HUES64 (cell line): Measurements from ENCODE around the gene GPR162.
A peak's percentile ranks its signal among the peaks of the same experiment; 100 is the strongest.
"Not testable (repeated sequence)": the region's sequence is repeated elsewhere in the genome, so short reads cannot be mapped to it uniquely, and the experiment has no call there.

Experiments
- H3K27ac ChIP-seq: 2 replicates; pipeline ENCODE4 v1.7.0; 2013; ENCODE audit warnings: low read depth, low read length, inconsistent platforms
- H3K27me3 ChIP-seq: 2 replicates; pipeline ENCODE4 v1.6.1; 2013; ENCODE audit warnings: mild to moderate bottlenecking, low read length; ENCODE audit not compliant: insufficient read depth
- H3K36me3 ChIP-seq: 2 replicates; pipeline ENCODE4 v1.6.1; 2013; ENCODE audit warnings: mild to moderate bottlenecking, low read length; ENCODE audit not compliant: insufficient read depth
- H3K4me1 ChIP-seq: 2 replicates; pipeline ENCODE4 v1.6.1; 2013; ENCODE audit warnings: mild to moderate bottlenecking, low read length, moderate library complexity; ENCODE audit not compliant: insufficient read depth
- H3K4me3 ChIP-seq: 2 replicates; pipeline ENCODE4 v1.5.1; 2013; ENCODE audit warnings: mild to moderate bottlenecking, low read length, moderate library complexity
- H3K9ac ChIP-seq: 2 replicates; pipeline ENCODE4 v1.6.1; 2013; ENCODE audit warnings: mild to moderate bottlenecking, low read depth, low read length
- H3K9me3 ChIP-seq: 2 replicates; pipeline ENCODE4 v1.6.1; 2013; ENCODE audit warnings: low read depth, low read length; ENCODE audit not compliant: insufficient read depth
- WGBS: fragments of 150-250, 120-280 bp; methylation state at CpG from one replicate; pipeline ENCODE4 v1.1.7; 2013; ENCODE audit warnings: missing lambda C conversion rate; 5-methylcytosine and 5-hydroxymethylcytosine counted together

Gene GPR162

GRCh38 chr12:6861391-6861790, 39.8 kb downstream of the GPR162 start:
- Histone ChIP-seq H3K27me3 (no peaks in the 10 kb centered on the region), H3K4me1 (0 out of 2 replicates have a peak, but pooled peaks cover 6% of the 10 kb centered on the region), H3K27ac (no peak overlapping the region), H3K9me3 (no peaks in the 10 kb centered on the region), H3K36me3 (peaks cover 88% of the 10 kb centered on the region), H3K4me3 (no peak overlapping the region), H3K9ac (no peak overlapping the region)
- 95% methylated on average over 9 of the region's 9 CpGs for WGBS

DNA sequence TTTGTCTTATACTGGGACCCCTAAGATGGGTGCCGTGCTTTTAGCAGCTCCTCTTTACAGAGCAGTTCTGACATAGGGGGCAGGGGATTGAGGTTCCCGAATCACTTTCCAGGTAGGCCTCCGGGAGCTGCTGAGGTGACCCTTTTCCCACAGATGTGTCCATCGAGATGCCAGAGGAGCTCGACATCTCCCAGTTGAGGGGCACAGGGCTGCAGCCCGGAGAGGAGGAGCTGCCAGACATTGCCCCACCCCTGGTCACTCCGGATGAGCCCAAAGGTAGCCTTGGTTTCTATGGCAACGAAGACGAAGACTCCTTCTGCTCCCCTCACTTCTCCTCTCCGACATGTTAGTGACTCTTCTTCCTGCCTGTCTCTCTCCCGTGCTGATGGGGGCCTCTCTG, 41.4 kb downstream of the GPR162 start:
- Histone ChIP-seq H3K27me3 (no peaks in the 10 kb centered on the region), H3K9me3 (no peaks in the 10 kb centered on the region), H3K36me3 (peaks cover 72% of the 10 kb centered on the region), H3K4me1 (0 out of 2 replicates have a peak, but pooled peaks cover 10% of the 10 kb centered on the region), H3K4me3 (no peak overlapping the region), H3K27ac (no peak overlapping the region), H3K9ac (no peak overlapping the region)
- 93% methylated on average over 11 of the region's 11 CpGs for WGBS

- Histone ChIP-seq H3K27ac (no peak overlapping the region), H3K9ac (no peak overlapping the region)
- WGBS, result 96% methylated on average over 16 of the region's 16 CpGs
Measured at GRCh38 chr12:6863586-6864321, 42.1 kb downstream of the GPR162 start.

DNA sequence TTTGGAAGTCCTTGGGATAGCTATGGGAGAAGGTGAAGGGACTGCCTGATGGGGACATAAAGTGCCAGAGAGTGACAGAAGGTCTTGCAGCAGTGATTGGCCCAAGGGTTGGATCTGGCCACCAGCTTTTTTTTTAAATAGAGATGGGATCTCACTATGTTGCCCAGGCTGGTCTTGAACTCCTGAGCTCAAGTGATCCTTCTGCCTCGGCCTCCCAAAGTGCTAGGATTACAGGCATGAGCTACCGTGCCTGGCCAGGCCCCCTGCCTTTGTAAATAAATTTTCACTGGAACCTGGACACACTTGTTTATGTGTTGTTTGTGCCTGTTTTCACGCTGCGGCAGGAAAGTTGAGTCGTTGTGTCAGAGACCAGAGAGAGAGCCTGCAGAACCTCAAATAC, 43.7 kb downstream of the GPR162 start:
- H3K9ac ChIP-seq, H3K9me3 ChIP-seq, H3K4me3 ChIP-seq, H3K27me3 ChIP-seq, H3K27ac ChIP-seq: not testable (repeated sequence)
- Histone ChIP-seq H3K36me3 (peaks cover 72% of the 10 kb centered on the region), H3K4me1 (peaks cover 21% of the 10 kb centered on the region; the same call in 1 of the 2 replicates)
- WGBS, result 97% methylated on average over 5 of the region's 5 CpGs

More at GRCh38 chr12:6863586-6864321, 42.1 kb downstream of the GPR162 start:
- Histone ChIP-seq H3K4me1 (0 out of 2 replicates have a peak, but pooled peaks cover 12% of the 10 kb centered on the region), H3K4me3 (no peak overlapping the region), H3K9me3 (no peaks in the 10 kb centered on the region), H3K27me3 (no peaks in the 10 kb centered on the region), H3K36me3 (peaks cover 70% of the 10 kb centered on the region)

- Histone ChIP-seq H3K9ac (peak overlapping the region; percentile 60; the same call in 1 of the 2 replicates), H3K4me1 (peaks cover 23% of the 10 kb centered on the region; the same call in 1 of the 2 replicates), H3K4me3 (peak overlapping the region; percentile 96), H3K9me3 (no peaks in the 10 kb centered on the region), H3K36me3 (peaks cover 72% of the 10 kb centered on the region), H3K27me3 (no peaks in the 10 kb centered on the region), H3K27ac (peak overlapping the region; percentile 66; the same call in 1 of the 2 replicates)
- 51% methylated on average over 17 of the region's 19 CpGs for WGBS
Measured at GRCh38 chr12:6866163-6866919, 44.7 kb downstream of the GPR162 start.

DNA sequence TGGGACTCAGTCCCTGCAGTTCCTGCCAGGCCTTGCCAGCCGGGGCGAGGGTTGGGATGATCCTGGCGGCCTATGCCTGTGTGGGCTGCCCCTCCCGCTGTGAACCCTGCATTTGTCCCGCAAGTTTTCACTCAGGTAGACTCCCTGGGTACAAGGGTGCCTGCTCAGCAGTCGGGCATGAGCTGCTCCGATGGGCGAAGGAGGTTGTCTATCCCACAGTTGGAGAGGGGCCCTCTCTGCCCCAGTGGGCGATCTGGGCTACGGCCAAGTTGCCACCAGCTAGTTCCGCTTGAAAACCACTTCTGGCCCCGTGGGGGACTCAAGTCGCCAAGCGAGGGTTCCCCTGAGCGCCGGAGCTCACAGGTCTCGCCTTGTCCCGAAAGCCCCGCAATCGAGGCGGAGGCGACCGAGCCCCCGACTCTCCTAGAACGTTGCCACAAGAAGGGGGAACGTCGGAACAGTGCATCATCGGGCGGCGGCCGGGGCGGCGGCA, 45.3 kb downstream of the GPR162 start:
- Histone ChIP-seq H3K9ac (peak overlapping the region; percentile 60), H3K9me3 (no peaks in the 10 kb centered on the region), H3K27ac (peak overlapping the region; percentile 66; the same call in 1 of the 2 replicates), H3K4me1 (peaks cover 28% of the 10 kb centered on the region; the same call in 1 of the 2 replicates), H3K4me3 (peak overlapping the region; percentile 96), H3K36me3 (peaks cover 68% of the 10 kb centered on the region), H3K27me3 (no peaks in the 10 kb centered on the region)
- 5% methylated on average over 33 of the region's 33 CpGs for WGBS

DNA sequence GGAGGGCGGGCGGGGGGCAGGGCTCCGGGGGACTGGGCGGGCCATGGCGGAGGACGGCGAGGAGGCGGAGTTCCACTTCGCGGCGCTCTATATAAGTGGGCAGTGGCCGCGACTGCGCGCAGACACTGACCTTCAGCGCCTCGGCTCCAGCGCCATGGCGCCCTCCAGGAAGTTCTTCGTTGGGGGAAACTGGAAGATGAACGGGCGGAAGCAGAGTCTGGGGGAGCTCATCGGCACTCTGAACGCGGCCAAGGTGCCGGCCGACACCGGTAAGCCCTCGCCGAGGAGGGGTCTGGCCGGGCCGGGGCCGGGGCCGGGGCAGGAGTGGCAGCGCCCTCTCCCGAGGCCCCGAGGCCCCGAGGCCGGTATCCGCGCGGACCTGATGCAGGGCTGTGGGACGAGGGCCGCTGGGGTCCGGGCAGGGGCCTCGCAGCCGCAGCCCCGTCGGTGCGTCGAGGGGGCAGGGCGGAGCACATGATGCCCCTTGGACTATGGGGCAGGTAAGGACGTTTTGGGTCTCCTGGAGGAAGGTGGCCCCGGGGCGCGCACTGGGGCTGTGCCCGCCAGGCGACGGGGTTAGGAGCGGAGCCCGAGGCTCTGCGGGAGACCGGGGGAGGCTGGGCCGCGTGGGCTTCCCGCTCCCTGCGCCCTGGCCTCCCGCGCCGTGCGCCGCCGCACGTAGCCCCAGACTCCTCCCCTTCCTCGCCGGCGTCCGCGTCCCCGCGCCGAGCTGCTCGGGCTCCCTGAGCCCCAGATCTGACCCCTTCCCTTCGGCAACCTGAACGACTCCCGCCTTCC, 46.0 kb downstream of the GPR162 start, which contains the start of gene TPI1:
Gene TPI1 (plus strand): TSS at position 119 of the 798 bp plus-strand sequence. CDS start 36 bp downstream, at position 155.
- WGBS, result under 1% methylated on average over 86 of the region's 86 CpGs
- Histone ChIP-seq H3K36me3 (peaks cover 61% of the 10 kb centered on the region), H3K4me1 (peaks cover 28% of the 10 kb centered on the region; the same call in 1 of the 2 replicates), H3K27me3 (no peaks in the 10 kb centered on the region), H3K27ac (peak within 1 kb of the TSS; percentile 93), H3K9ac (peak within 1 kb of the TSS; percentile 98), H3K9me3 (no peaks in the 10 kb centered on the region), H3K4me3 (peak within 1 kb of the TSS; percentile 96)

- Histone ChIP-seq H3K9me3 (no peaks in the 10 kb centered on the region), H3K4me1 (peaks cover 28% of the 10 kb centered on the region; the same call in 1 of the 2 replicates), H3K27ac (peak overlapping the region; percentile 93; the same call in 1 of the 2 replicates), H3K36me3 (peaks cover 53% of the 10 kb centered on the region), H3K27me3 (no peaks in the 10 kb centered on the region), H3K9ac (peak overlapping the region; percentile 98), H3K4me3 (peak overlapping the region; percentile 96)
- WGBS, result 6% methylated on average over 22 of the region's 22 CpGs
Measured at GRCh38 chr12:6868211-6869048, 46.8 kb downstream of the GPR162 start.

- no peaks in the 10 kb centered on the region for H3K9me3 ChIP-seq
- peak overlapping the region; percentile 98; the same call in 1 of the 2 replicates for H3K9ac ChIP-seq
- peak overlapping the region; percentile 96 for H3K4me3 ChIP-seq
- 42% methylated on average over 12 of the region's 12 CpGs for WGBS
- peak overlapping the region; percentile 56; the same call in 1 of the 2 replicates for H3K27ac ChIP-seq
- peaks cover 44% of the 10 kb centered on the region for H3K36me3 ChIP-seq
- H3K27me3 ChIP-seq, result no peaks in the 10 kb centered on the region
- H3K4me1 ChIP-seq, result peaks cover 28% of the 10 kb centered on the region; the same call in 1 of the 2 replicates
Measured at GRCh38 chr12:6869049-6870021, 47.7 kb downstream of the GPR162 start.
